Activated CD8-positive, alpha-beta memory T cell treated with anti-CD3 and anti-CD28 coated beads, Interleukin-2, amount 10 ng/mL, durations not matched to agents 7 days and 5 days (primary cell): Measurements from ENCODE around the gene ABI1. TPM values are rescaled to one million over a fixed set of nuclear protein-coding genes. Genes with fewer than 3 reads are reported as not detected.
"Not testable (repeated sequence)": the region's sequence is repeated elsewhere in the genome, so short reads cannot be mapped to it uniquely, and the experiment has no call there.

ENCODE experiments used
- ATAC-seq: fragments of 150-1000 bp; cut with Tn5 transposase; one replicate; pipeline ENCODE4 v1.10.0; 2021; ENCODE audit warnings: moderate library complexity
- CTCF ChIA-PET: fragments of 350-600 bp; sonication (Branson Sonifier 250); formaldehyde crosslinking; loops from one replicate; lab custom pipeline; 2021; ENCODE audit warnings: antibody characterized with exemption; lab: Charles Lee
- DNase-seq: peaks from one replicate; pipeline ENCODE4 v3.0.0-alpha.2; 2020
- H3K27ac Mint-ChIP-seq: one replicate; pipeline ENCODE4 v1.8.0; 2021; ENCODE audit warnings: mild to moderate bottlenecking, mixed read lengths
- H3K27me3 Mint-ChIP-seq: one replicate; pipeline ENCODE4 v1.8.0; 2021; ENCODE audit warnings: mixed read lengths
- H3K36me3 Mint-ChIP-seq: one replicate; pipeline ENCODE4 v1.8.0; 2021; ENCODE audit warnings: mild to moderate bottlenecking, mixed read lengths
- H3K4me1 Mint-ChIP-seq: one replicate; pipeline ENCODE4 v1.8.0; 2021; ENCODE audit warnings: mixed read lengths
- H3K4me3 Mint-ChIP-seq: one replicate; pipeline ENCODE4 v1.8.0; 2021; ENCODE audit warnings: mild to moderate bottlenecking, moderate library complexity, mixed read lengths
- H3K9me3 Mint-ChIP-seq: one replicate; pipeline ENCODE4 v1.8.0; 2022; ENCODE audit warnings: low read depth, mixed read lengths
- total RNA-seq, 2 experiments: library from RNA; stranded (reverse); gene quantifications; one replicate each; pipeline ENCODE4 v1.2.3, GENCODE V29; 2021

ABI1 gene
- total RNA-seq, result 10 to 100 TPM; 55.1 to 55.4 TPM

DNA sequence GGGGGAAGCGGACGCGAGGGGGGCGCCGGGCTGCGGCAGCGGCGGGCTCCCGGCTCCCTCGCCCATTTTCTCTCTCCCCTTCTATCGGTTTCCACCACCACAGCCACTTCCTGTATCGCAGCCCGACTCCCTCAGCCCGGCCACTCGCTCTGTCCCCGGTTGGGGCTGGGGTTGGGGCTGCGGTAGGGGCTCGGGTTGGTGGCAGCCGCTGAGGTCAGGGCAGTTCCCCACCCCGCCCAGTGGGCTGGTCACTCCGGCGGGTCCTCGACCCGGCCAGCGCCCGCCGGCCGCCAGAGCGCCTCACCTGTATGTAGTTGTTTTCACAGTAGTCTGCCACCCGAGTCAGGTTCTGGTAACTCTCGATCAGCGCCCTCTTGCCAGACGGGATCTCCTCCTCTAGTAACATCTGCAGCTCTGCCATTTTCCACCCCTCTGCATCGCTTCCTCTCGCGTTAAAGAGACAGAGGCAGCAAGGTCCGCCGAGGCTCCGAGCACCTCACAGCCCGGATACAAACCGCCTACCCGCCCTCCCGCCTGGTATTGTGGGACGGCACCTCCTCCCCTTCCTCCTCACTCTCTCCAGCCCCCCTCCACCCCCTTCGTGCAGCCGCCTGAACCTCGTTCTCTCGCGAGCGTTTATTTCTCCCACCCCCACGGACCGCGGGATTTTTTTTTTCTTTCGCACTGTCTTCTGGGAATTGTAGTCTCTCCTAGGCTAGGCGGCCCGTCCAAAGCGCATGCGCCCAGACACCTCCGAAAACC is at the start of gene ABI1:
TSS of gene ABI1 (minus strand) at position 516 of the 762 bp plus-strand sequence. CDS start at position 421, 95 bp downstream.
- peaks cover 29% of the 10 kb centered on the region for H3K4me1 Mint-ChIP-seq
- peaks cover 6% of the 10 kb centered on the region for H3K36me3 Mint-ChIP-seq
- CTCF ChIA-PET, result interaction anchor here (0.6 to 3.8 kb wide), 14 partner anchors 10 to 526 kb away, joined by 3 to 28 read pairs (median 5); partner anchors contain the start of gene YME1L1
- no peaks in the 10 kb centered on the region for H3K9me3 Mint-ChIP-seq
- DNase-seq (peak; percentile 98), ATAC-seq (peak; percentile 86)
- H3K27ac Mint-ChIP-seq, result peak within 1 kb of the TSS; percentile 99
- H3K27me3 Mint-ChIP-seq, result peaks cover 9% of the 10 kb centered on the region
- H3K4me3 Mint-ChIP-seq, result peak within 1 kb of the TSS; percentile 84

DNA sequence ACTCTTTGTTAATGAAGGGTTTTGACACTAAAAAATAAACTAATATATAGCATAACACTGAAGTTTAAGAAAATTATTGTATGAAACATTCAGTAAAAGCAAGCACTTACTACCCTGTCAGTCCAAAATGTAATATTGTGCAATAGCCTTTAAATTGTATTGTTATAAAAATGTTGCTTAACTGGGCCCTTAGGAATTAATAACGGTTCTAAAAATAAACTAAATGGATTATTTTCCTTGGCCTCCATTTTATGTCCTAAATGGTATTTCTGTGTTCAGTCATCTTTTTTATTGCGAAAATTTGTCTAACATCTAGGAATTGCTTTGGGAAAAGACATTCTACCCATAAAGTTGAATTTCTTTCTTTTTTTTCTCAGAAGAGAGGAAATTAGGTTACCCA is 49.0 kb upstream of the ABI1 start:
- CTCF ChIA-PET, result no interaction called here

DNA sequence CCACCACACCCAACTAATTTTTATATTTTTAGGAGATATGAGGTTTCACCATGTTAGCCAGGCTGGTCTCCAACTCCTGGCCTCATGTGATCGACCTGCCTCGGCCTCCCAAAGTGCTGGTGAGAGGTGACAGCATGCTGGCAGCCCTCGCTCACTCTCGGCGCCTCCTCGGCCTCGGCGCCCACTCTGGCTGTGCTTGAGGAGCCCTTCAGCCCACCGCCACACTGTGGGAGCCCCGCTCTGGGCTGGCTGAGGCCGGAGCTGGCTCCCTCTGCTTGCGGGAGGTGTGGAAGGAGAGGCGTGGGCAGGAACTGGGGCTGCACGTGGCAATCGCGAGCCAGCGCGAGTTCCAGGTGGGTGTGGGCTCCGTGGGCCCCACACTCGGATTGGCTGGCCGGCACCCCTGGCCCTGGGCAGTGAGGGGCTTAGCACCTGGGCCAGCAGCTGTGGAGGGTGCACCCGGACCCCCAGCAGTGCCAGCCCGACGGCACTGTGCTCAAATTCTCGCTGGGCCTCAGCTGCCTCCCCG is 44.6 kb upstream of the ABI1 start:
- peaks cover 15% of the 10 kb centered on the region for H3K27me3 Mint-ChIP-seq
- H3K4me1 Mint-ChIP-seq, CTCF ChIA-PET, H3K4me3 Mint-ChIP-seq, DNase-seq, H3K36me3 Mint-ChIP-seq, H3K9me3 Mint-ChIP-seq, ATAC-seq, H3K27ac Mint-ChIP-seq: not testable (repeated sequence)

More for the DNA sequence above, 49.0 kb upstream of the ABI1 start:
- DNase-seq (no peak), ATAC-seq (no peak)
- H3K4me1 Mint-ChIP-seq, result no peaks in the 10 kb centered on the region
- H3K27ac Mint-ChIP-seq, result no peak overlapping the region
- no peak overlapping the region for H3K4me3 Mint-ChIP-seq
- H3K27me3 Mint-ChIP-seq, result peaks cover 11% of the 10 kb centered on the region
- no peaks in the 10 kb centered on the region for H3K9me3 Mint-ChIP-seq
- H3K36me3 Mint-ChIP-seq, result no peaks in the 10 kb centered on the region

DNA sequence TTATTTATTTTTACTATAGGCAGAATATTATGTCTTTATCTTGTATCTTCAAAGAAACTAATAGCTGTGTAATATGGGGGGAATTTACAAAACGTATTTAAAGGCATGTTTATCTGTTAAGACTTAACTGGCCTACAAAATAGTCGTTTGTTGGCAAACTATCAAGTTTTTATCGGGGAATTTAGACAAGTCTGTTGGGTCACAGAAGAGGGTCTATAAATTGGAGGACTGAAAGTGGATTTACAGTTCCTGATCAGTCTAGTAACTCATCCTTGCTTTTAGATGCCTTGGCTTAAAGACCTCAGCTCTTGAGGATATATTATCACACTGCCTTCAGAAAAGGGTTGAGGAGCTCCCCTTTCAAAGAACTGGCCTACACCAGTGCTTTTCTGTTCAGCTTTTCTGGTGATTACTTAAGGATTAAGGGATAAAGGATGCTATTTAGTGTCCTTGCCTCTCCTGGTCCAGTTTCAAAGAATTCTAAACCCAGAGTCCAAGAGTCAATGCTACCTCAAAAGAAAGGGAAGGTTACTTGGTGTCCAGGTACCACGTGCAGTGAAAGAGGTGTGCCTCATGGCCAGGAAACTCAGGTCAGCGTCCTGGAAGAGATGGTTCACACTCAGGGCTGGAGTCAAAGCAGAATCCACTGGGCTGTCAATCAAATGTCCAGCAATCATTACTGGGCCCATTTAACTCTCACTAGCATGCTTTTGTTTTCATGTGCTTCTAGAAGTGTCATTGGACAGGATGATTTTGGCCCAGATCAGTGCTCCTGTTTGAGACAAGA is 42.9 kb upstream of the ABI1 start:
- DNase-seq, result no peak
- Mint-ChIP-seq H3K36me3 (no peaks in the 10 kb centered on the region), H3K4me1 (no peaks in the 10 kb centered on the region), H3K27me3 (peaks cover 17% of the 10 kb centered on the region), H3K4me3 (no peak overlapping the region), H3K9me3 (no peaks in the 10 kb centered on the region), H3K27ac (no peak overlapping the region)
- CTCF ChIA-PET, result no interaction called here
- ATAC-seq, result no peak

DNA sequence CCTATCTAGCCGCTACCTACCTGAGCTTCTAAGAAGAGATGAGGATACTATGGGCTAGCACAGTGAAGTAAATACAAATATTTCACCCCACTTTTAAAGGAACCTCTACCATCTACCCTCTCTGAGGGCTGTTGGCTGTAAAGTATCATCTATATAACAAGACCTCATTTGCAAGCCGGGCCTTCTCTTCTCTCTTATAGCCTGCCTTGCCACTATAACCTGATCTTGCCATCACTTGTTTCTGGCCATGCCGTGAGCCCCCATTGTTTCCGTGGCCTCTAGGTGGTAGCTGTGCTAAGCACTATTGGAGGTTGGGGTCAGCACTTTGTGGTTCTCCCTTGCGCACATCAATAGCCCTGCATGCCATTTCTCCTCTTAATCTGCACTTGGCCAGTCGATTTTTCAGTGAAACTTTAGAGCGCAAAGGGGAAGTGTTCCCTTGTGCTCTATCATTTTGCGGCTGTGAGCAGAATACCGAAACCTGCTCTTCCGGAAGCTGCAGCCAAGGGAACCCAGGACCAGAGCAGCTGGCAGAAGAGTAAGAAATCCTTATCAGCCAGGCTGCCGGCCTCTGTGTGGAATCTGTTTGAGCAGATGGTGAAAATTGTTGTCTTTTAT is 31.7 kb upstream of the ABI1 start:
- ATAC-seq, H3K9me3 Mint-ChIP-seq, H3K27ac Mint-ChIP-seq, H3K4me1 Mint-ChIP-seq, H3K4me3 Mint-ChIP-seq, H3K36me3 Mint-ChIP-seq, CTCF ChIA-PET, DNase-seq: not testable (repeated sequence)
- H3K27me3 Mint-ChIP-seq, result peaks cover 19% of the 10 kb centered on the region

DNA sequence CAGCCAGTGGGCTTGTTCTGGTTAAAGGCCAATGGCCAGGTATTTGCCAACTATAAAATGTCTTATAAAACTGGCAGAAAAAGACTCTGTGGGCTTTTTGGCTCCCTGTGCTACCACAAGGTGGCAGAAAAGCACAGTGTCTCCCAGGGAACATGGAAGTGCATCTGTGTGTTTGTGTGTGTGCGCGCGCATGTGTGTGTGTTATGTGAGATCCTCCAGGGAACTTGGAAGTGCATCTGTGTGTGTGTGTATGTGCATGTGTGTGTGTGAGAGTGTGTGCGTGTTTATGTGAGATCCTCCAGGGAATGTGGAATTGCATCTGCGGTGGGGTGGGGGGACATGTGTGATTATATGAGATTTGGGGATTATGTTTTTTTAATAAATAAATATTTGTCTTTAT is 30.2 kb upstream of the ABI1 start:
- peak; percentile 67 for ATAC-seq
- CTCF ChIA-PET, result interaction anchor here (1.2 kb wide), 1 partner anchor 10 kb away, joined by 5 read pairs; no protein-coding TSS in a partner anchor
- peak; percentile 73 for DNase-seq
- Mint-ChIP-seq H3K4me1 (no peaks in the 10 kb centered on the region), H3K27me3 (peaks cover 10% of the 10 kb centered on the region), H3K4me3 (no peak overlapping the region), H3K36me3 (no peaks in the 10 kb centered on the region), H3K9me3 (no peaks in the 10 kb centered on the region), H3K27ac (no peak overlapping the region)

DNA sequence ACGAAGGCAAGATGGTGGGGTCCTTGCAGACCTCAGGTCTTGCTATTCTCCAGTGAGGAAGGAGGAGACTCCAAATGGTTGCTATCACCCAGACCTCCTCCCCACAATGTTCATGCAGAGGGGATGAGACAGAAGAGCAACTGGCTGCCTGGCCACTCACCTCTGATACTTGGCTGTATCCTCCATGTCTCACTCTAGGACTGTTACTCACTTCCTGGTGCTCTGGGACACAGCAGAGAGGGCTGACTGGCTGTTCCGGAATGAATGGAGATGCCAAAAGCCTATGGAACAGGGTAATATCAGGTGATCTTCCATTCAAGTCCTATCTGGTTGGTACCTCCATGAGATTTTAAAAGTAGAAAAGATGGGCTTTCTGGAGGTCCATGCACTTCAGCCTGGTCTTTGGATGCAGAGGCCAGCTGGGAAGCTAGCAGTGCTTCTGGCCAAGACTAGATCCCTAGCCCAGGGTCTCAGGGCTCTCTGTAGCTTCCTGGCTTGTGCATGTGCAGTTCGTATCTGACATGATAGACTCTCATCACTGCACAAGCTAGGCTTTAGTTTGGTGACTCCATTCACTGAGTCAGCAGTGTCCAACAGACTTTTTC is 27.0 kb upstream of the ABI1 start:
- peaks cover 15% of the 10 kb centered on the region for H3K27me3 Mint-ChIP-seq
- CTCF ChIA-PET, result no interaction called here
- DNase-seq, result no peak
- H3K9me3 Mint-ChIP-seq, result no peaks in the 10 kb centered on the region
- no peaks in the 10 kb centered on the region for H3K4me1 Mint-ChIP-seq
- ATAC-seq, result no peak
- H3K4me3 Mint-ChIP-seq, result no peak overlapping the region
- H3K27ac Mint-ChIP-seq, result no peak overlapping the region
- no peaks in the 10 kb centered on the region for H3K36me3 Mint-ChIP-seq

DNA sequence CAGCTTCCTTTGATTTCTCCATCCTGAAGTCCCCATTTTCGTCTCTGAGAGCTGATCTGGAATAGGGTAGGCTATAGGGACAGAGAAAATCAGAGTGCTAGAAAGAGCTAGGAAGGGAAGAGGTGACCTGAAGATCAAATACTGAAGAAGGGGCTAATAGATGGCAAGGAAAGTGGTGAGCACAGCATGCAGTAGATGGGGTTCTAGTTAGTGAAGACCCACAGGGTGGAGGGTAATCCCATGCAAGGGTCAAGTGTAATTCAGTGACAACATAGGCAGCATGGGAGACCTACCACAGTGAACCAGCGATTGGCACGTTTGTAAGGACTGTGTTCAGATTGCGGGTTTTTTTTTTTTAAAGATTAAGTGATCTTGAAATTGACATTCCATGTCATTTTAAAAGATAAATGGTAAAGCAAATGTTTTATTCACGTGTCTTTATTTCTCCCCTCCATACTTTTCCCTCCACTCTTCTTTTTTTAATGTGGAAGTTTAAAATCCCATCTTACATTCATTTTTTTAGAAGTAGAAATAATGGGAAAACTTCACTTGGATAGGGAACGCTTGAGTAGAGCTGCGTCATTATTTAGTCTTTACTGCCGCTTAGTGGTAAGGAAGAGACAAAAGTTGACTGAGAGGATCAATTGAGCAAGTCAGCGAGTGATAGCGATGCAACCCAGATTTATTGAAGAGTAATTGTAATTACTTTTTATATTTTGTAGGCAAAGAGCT is 21.0 kb upstream of the ABI1 start:
- Mint-ChIP-seq H3K27ac (no peak overlapping the region), H3K4me3 (no peak overlapping the region)
- ATAC-seq, result peak; percentile 76

DNA sequence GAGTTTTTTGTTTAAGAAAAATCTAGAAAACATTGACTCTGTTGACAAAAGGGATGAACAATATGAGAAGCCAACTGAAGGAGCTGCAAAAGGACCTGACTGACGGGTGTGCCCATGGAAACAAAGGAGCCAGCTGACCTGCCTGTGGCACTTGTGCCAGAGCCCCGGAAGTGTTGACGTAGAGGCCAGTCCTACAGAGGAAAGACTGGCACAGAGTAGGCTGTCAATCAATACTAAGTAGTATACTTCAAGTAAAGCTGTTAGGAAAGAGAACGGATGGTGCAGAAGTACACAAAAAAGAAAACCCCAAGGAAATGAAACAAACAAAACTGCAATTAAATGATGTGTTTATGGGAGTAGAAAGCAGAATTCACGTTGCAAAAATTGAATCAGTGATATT is 19.0 kb upstream of the ABI1 start:
- Mint-ChIP-seq H3K9me3 (no peaks in the 10 kb centered on the region), H3K27ac (no peak overlapping the region), H3K4me1 (peaks cover 5% of the 10 kb centered on the region), H3K27me3 (peaks cover 40% of the 10 kb centered on the region), H3K36me3 (no peaks in the 10 kb centered on the region), H3K4me3 (no peak overlapping the region)
- CTCF ChIA-PET, result interaction anchor here (1.1 to 6.6 kb wide), 4 partner anchors 19 to 544 kb away, joined by 3 to 65 read pairs (median 9); partner anchors contain the start of gene ABI1
- no peak for ATAC-seq
- no peak for DNase-seq

More for the DNA sequence above, 21.0 kb upstream of the ABI1 start:
- Mint-ChIP-seq H3K4me1 (peaks cover 5% of the 10 kb centered on the region), H3K27me3 (peaks cover 35% of the 10 kb centered on the region), H3K9me3 (no peaks in the 10 kb centered on the region), H3K36me3 (no peaks in the 10 kb centered on the region)
- CTCF ChIA-PET, result interaction anchor here (0.6 to 6.6 kb wide), 31 partner anchors 9 to 866 kb away, joined by 3 to 65 read pairs (median 3); partner anchors contain the start of gene ABI1
- no peak for DNase-seq

DNA sequence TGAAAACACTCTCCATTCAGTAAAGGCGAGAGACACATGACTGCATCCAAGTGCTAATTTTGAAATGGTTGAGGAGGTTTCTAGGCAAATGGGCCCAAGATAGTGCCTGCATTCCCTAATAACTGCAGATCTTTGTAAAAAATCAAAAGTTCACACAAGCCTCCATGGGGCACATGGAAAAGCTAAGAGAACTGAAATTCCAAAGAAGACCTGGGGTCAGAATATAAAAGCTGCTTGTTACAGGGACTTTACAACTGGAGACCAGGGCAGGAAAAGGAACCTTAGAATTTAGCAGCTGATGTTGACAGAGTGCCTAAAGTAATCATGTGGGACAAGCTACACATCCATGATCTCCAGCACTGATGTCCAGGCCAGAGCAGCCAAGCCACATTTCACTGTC is 10.0 kb upstream of the ABI1 start:
- peaks cover 21% of the 10 kb centered on the region for H3K27me3 Mint-ChIP-seq
- ATAC-seq (no peak), DNase-seq (no peak)
- peaks cover 15% of the 10 kb centered on the region for H3K4me1 Mint-ChIP-seq
- H3K36me3 Mint-ChIP-seq, result no peaks in the 10 kb centered on the region
- no peak overlapping the region for H3K27ac Mint-ChIP-seq
- H3K9me3 Mint-ChIP-seq, result no peaks in the 10 kb centered on the region
- H3K4me3 Mint-ChIP-seq, result no peak overlapping the region
- CTCF ChIA-PET, result interaction anchor here (1.7 to 3.3 kb wide), 3 partner anchors 10 to 147 kb away, joined by 4 to 13 read pairs (median 11); partner anchors contain the start of gene ABI1

DNA sequence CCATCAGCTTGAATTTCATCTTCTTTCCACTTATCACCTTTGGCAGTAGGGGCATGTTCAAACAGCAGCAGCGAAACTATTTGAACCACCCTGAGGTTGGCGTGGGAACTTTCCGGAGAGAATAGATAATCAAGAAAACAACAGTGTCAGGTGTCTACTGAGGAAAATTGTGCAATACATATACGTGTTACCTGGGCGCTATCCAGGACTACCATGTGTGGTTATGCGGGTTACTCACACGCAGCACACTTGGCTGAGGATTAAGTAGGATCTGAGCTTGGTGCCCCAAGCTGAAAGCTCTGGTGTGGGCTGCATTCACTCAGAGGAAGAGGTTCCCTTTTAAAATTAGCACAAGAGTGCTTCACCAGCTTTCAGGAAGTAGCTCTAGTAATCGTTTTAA is 8.8 kb upstream of the ABI1 start:
- Mint-ChIP-seq H3K27me3 (peaks cover 21% of the 10 kb centered on the region), H3K36me3 (no peaks in the 10 kb centered on the region), H3K4me3 (no peak overlapping the region), H3K4me1 (peaks cover 15% of the 10 kb centered on the region), H3K9me3 (no peaks in the 10 kb centered on the region), H3K27ac (no peak overlapping the region)
- no peak for DNase-seq
- CTCF ChIA-PET, result interaction anchor here (0.9 to 3.3 kb wide), 4 partner anchors 8 to 145 kb away, joined by 4 to 13 read pairs (median 8); partner anchors contain the start of gene ABI1
- peak; percentile 51 for ATAC-seq
